ENCODE data around the gene TMTC3. TPM values are rescaled to one million over a fixed set of nuclear protein-coding genes. Genes with fewer than 3 reads are reported as not detected.

Gene TMTC3
- total RNA-seq, 1 donor from 2014 or later: 14.5 TPM

GRCh38 chr12:88141425-88141773, 708 bp upstream of the TMTC3 start:
- intact Hi-C loops (cut with DNase I): loop anchor here (5.0 to 10.0 kb wide), 3 partner anchors 1213 to 1571 kb away; partner anchors contain the start of genes DUSP6 and POC1B
- Histone ChIP-seq H3K4me3 (peak overlapping the region; percentile 77 to 83), H3K27me3 (no peaks in the 10 kb centered on the region), H3K27ac (peak overlapping the region; percentile 64 to 78), H3K9me3 (no peaks in the 10 kb centered on the region), H3K4me1 (peaks cover 0 to 6% of the 10 kb centered on the region in 2 donors), H3K36me3 (no peaks in the 10 kb centered on the region)
- TF ChIP-seq CTCF (IDR thresholded peaks at IDR 0.05): no peak
- no peak for DNase-seq (ENCODE audit: low spot score in 2 of 2)

GRCh38 chr12:88142610-88142991, 494 bp downstream of the TMTC3 start:
- intact Hi-C loops (cut with DNase I): loop anchor here (2.0 to 10.0 kb wide), 4 partner anchors 108 to 1570 kb away; partner anchors contain the start of genes DUSP6 and POC1B
- Histone ChIP-seq H3K4me3 (peak overlapping the region; percentile 77 to 83), H3K9me3 (no peaks in the 10 kb centered on the region), H3K27ac (peak overlapping the region; percentile 64 to 67), H3K36me3 (no peaks in the 10 kb centered on the region), H3K4me1 (peaks cover 0 to 6% of the 10 kb centered on the region in 2 donors), H3K27me3 (no peaks in the 10 kb centered on the region)
- no peak for TF ChIP-seq CTCF (IDR thresholded peaks at IDR 0.05)
- DNase-seq (ENCODE audit: low spot score in 2 of 2): peak in 1 of 2 donors; percentile 67

DNA sequence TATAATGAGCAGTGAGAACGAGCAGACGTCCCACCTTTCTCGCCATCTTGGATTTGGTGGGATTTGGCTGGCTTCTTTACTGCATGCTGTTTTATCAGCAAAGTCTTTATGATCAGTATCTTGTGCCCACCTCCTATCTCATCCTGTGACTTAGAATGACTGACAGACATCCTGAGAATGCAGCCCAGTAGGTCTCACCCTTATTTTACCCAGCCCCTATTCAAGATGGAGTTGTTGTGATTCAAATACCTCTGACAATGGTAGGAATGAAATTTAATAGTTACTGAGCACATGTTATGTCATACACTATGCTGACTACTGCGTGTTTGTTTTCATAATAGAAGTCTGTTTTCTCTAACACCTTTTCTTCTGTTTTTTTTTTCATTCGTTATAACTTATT, 1.9 kb downstream of the TMTC3 start:
- no peak for DNase-seq (ENCODE audit: low spot score in 2 of 2)
- H3K27ac ChIP-seq: no peak overlapping the region
- H3K27me3 ChIP-seq: no peaks in the 10 kb centered on the region
- peaks cover 0 to 6% of the 10 kb centered on the region in 2 donors for H3K4me1 ChIP-seq
- no peaks in the 10 kb centered on the region for H3K36me3 ChIP-seq
- no peak for TF ChIP-seq CTCF (IDR thresholded peaks at IDR 0.05)
- H3K9me3 ChIP-seq: no peaks in the 10 kb centered on the region
- intact Hi-C loops (cut with DNase I): loop anchor here (5.0 to 10.0 kb wide), 3 partner anchors 1211 to 1568 kb away; partner anchors contain the start of genes DUSP6 and POC1B
- no peak overlapping the region for H3K4me3 ChIP-seq

- TF ChIP-seq CTCF (IDR thresholded peaks at IDR 0.05): no peak
- Histone ChIP-seq H3K36me3 (no peaks in the 10 kb centered on the region), H3K4me1 (peaks cover 0 to 6% of the 10 kb centered on the region in 2 donors), H3K4me3 (no peak overlapping the region), H3K9me3 (no peaks in the 10 kb centered on the region), H3K27me3 (no peaks in the 10 kb centered on the region), H3K27ac (no peak overlapping the region)
- DNase-seq (ENCODE audit: low spot score in 2 of 2): no peak
- intact Hi-C loops (cut with DNase I): loop anchor here (5.0 to 10.0 kb wide), 3 partner anchors 1210 to 1567 kb away; partner anchors contain the start of genes DUSP6 and POC1B
These were observed 2.7 kb downstream of the TMTC3 start for GRCh38 chr12:88144546-88145468.

- DNase-seq (ENCODE audit: low spot score in 2 of 2): no peak
- TF ChIP-seq CTCF (IDR thresholded peaks at IDR 0.05): no peak
- Histone ChIP-seq H3K27ac (no peak overlapping the region), H3K27me3 (no peaks in the 10 kb centered on the region), H3K36me3 (no peaks in the 10 kb centered on the region), H3K9me3 (no peaks in the 10 kb centered on the region), H3K4me3 (no peak overlapping the region), H3K4me1 (peaks cover 0 to 6% of the 10 kb centered on the region in 2 donors)
- intact Hi-C loops (cut with DNase I): loop anchor here (10.0 kb wide), 1 partner anchor 1209 kb away; the partner anchor contains the start of gene DUSP6
These were observed 3.7 kb downstream of the TMTC3 start for GRCh38 chr12:88145567-88146505.
